ENCODE results near the gene PTGR2. TPM values are rescaled to one million over a fixed set of nuclear protein-coding genes. Genes with fewer than 3 reads are reported as not detected.

PTGR2 gene
- total and polyA plus RNA-seq, 2 donors (not counting 3 experiments of a cell fraction or from before 2014, with no cell fraction given) = 1.1 to 5.6 TPM

DNA sequence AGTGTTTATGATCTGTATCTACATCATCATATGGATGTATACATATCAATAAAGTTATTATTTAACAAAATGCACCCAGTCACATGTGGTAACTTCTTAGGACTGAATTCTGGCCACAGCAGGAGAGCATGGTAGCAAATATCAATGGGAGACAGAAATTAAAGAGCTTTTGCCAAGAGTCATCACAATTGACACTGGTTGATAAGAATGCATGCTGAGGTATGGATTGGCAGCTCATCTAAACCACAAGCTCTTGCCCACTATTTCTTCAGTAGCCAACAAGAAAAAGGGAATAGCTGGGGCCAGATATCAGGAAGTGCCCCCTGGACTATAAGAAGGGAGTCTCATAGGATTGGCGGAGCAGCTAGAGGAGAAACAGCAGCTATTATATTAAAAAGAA lies 9.4 kb upstream of the PTGR2 start:
- ChIA-PET CTCF (interaction anchor here (0.8 kb wide), 1 partner anchor 9 kb away, joined by 9 read pairs; the partner anchor contains the start of gene PTGR2), POLR2A (no interaction called here)
- Histone ChIP-seq H3K36me3 (ENCODE audit: control insufficient read depth in 2 of 2, extremely low read depth in 1 of 2, insufficient read depth in 2 of 2, low read length in 2 of 2) (no peaks in the 10 kb centered on the region), H3K4me1 (ENCODE audit: control insufficient read depth, extremely low read depth, insufficient read depth, low read length) (no peaks in the 10 kb centered on the region), H3K79me2 (ENCODE audit: control insufficient read depth, insufficient read depth, low read length) (no peaks in the 10 kb centered on the region), H3K4me2 (ENCODE audit: insufficient read depth, low read length) (no peak overlapping the region), H2AFZ (ENCODE audit: low read depth, low read length) (no peak overlapping the region), H3K9me3 (replicated peaks; ENCODE audit: control insufficient read depth, insufficient read depth, low read length) (no peaks in the 10 kb centered on the region), H3K27me3 (ENCODE audit: control insufficient read depth in 2 of 2, insufficient read depth in 2 of 2, low read length in 2 of 2) (no peaks in the 10 kb centered on the region), H4K20me1 (replicated peaks; ENCODE audit: control insufficient read depth, extremely low read depth, insufficient read depth, low read length) (no peaks in the 10 kb centered on the region), H3K27ac (ENCODE audit: insufficient read depth, low read depth, low read length) (no peak overlapping the region), H3K9me1 (replicated peaks; ENCODE audit: control insufficient read depth, extremely low read depth, insufficient read depth, low read length) (no peaks in the 10 kb centered on the region), H3K4me3 (replicated peaks in 1 of 3; ENCODE audit: insufficient read depth in 1 of 3, low read depth in 1 of 3, low read length in 3 of 3) (no peak overlapping the region), H3K9ac (replicated peaks; ENCODE audit: extremely low read depth, insufficient read depth, low read length) (no peak overlapping the region)
- FAIRE-seq (no peak), DNase-seq (ENCODE audit: low read depth, low spot score) (no peak)
- dilution Hi-C loops (cut with MboI; ENCODE audit: extremely low pct_ligation_motif_present, low sequenced_read_pairs) (no loop called here), intact Hi-C loops (cut with micrococcal nuclease) (no loop called here)
- no TSS peak for BruUV-seq (replicated peaks)
- TF ChIP-seq GATA2 (IDR thresholded peaks at IDR 0.05; ENCODE audit: insufficient read depth, insufficient read length, low read depth, low read length) (no peak), MYC (IDR thresholded peaks at IDR 0.05; ENCODE audit: low read depth, low read length) (no peak), FOS (IDR thresholded peaks at IDR 0.05; ENCODE audit: borderline replicate concordance, insufficient read depth, low read length) (no peak), JUN (IDR thresholded peaks at IDR 0.05; ENCODE audit: borderline replicate concordance, insufficient read depth, insufficient read length, low read depth) (no peak), POLR2AphosphoS5 (IDR thresholded peaks at IDR 0.05; ENCODE audit: insufficient read depth, low read depth, low read length) (no peak), EZH2 (IDR thresholded peaks at IDR 0.05; ENCODE audit: borderline replicate concordance, low read depth, low read length, severe bottlenecking) (no peak), POLR2A (IDR thresholded peaks at IDR 0.05; ENCODE audit: low read depth, low read length) (no peak)
- TF ChIP-seq, protein P1, sequence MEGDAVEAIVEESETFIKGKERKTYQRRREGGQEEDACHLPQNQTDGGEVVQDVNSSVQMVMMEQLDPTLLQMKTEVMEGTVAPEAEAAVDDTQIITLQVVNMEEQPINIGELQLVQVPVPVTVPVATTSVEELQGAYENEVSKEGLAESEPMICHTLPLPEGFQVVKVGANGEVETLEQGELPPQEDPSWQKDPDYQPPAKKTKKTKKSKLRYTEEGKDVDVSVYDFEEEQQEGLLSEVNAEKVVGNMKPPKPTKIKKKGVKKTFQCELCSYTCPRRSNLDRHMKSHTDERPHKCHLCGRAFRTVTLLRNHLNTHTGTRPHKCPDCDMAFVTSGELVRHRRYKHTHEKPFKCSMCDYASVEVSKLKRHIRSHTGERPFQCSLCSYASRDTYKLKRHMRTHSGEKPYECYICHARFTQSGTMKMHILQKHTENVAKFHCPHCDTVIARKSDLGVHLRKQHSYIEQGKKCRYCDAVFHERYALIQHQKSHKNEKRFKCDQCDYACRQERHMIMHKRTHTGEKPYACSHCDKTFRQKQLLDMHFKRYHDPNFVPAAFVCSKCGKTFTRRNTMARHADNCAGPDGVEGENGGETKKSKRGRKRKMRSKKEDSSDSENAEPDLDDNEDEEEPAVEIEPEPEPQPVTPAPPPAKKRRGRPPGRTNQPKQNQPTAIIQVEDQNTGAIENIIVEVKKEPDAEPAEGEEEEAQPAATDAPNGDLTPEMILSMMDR (IDR thresholded peaks at IDR 0.05; ENCODE audit: extremely low read depth in 1 of 2, insufficient read depth in 1 of 2, low read depth in 1 of 2, low read length in 2 of 2) = no peak
- TF ChIP-seq, protein P2, sequence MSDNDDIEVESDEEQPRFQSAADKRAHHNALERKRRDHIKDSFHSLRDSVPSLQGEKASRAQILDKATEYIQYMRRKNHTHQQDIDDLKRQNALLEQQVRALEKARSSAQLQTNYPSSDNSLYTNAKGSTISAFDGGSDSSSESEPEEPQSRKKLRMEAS (IDR thresholded peaks at IDR 0.05; ENCODE audit: insufficient read depth, insufficient read length) = no peak

All from endothelial cell of umbilical vein (primary cell).